GM21423 (cell line): ENCODE measurements around the gene CLCN3.
"Not testable (repeated sequence)": the region's sequence is repeated elsewhere in the genome, so short reads cannot be mapped to it uniquely, and the experiment has no call there.

Source experiments
- ATAC-seq: cut with Tn5 transposase; IDR thresholded peaks from one replicate; pipeline ENCODE4 v1.9.1; 2021; ENCODE audit warnings: mild to moderate bottlenecking, moderate library complexity; ENCODE audit not compliant: unreplicated experiment

CLCN3 gene

DNA sequence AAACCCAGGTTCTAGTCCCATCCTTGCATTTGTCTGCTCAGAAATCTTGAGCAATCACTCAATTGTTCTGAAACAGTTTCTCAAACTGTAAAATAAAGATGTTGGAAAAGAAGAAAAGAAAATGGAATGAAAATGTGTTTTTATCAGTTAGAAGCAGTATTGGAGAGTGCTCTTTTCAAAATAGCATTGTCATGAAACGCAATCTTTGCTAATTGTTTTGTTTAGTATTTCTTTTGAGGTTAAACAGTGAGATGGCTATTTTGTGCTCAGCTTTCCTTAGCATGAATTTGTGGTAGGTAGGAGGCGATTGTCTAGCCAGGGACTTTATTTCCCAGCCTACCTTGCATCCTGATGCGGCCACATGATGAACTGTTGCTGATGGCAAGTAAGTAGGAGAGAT lies 148.0 kb downstream of the CLCN3 start:
- no peak for ATAC-seq

DNA sequence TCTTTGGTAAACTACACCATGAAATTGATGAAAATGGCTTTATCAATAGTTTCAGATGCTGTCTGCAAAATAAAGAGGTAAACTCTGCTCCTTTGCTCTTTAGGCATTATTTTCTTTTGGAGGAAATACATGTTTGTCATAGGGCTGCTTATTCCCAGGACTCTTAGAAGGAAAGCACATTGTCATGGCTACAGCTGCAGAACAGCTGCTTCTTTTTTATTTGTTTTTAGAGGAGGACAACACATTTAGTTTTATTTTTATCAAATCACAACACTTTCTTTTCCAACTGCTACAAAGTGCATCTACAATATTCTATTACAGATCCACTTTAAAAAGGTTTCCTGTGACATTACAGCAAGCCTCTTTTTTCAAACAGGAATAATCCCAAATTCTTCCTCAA lies 150.0 kb downstream of the CLCN3 start:
- no peak for ATAC-seq

DNA sequence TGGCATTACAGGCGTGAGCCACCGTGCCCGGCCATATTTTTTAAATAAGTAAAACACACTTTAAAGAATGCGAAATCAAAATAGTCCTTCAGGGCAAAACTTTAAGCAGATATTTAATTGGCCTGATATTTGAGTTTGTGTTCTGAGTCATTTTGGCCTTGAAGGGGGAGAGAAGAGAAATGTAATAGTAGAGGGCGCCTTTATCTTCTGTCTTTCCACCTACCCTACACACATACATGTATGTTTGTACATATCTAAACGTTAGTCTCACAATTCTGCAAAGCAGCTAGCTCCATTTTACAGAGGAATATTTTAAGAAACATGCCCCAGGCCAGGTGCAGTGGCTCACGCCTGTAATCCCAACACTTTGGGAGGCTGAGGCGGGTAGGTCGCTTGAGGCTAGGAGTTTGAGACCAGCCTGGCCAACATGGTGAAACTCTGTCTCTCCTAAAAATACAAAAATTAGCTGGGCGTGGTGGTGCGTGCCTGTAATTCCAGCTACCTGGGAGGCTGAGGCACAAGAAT lies 151.2 kb downstream of the CLCN3 start:
- ATAC-seq = not testable (repeated sequence)
